Lung microvascular endothelial cell (primary cell): ENCODE measurements around the gene SCYGR3. TPM values are rescaled to one million over a fixed set of nuclear protein-coding genes. Genes with fewer than 3 reads are reported as not detected.

Experiments used
- DNase-seq, 2 donors: peaks; one replicate each; pipeline versions ENCODE4 v3.0.0 to v3.0.0-alpha.2; 2010; ENCODE audit warnings: low read depth in 2 of 2
- total RNA-seq: library from RNA; depleted of rRNA; stranded (reverse); fragments of >200 nt; gene quantifications from 2 replicates; pipeline ENCODE4 v1.2.1, GENCODE V29; 2014

The SCYGR3 gene, protein sequence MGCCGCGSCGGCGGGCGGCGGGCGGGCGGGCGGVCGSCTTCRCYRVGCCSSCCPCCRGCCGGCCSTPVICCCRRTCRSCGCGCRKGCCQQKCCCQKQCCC
- not detected in 2 replicates for total RNA-seq

DNA sequence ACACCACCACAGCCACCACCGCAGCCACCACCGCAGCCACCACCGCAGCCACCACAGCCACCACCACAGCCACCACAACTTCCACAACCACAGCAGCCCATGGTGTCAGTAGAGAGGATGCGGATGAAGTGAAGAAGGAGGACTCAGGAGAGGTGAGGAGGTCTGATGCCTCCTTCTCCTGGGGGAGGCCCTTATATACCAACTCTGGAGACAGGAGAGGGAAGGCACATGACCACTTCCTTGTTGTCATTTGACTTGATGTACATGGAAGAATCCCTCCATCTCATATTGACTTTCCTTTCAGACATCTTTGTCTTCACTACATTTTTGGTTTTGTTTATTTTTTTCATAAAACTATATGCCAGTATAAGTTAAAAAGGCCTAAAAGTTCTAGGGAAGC, at the start of gene SCYGR3:
TSS of gene SCYGR3 (minus strand) at position 101 of the 400 bp plus-strand sequence. CDS start at position 101, 0 bp downstream.
- DNase-seq, result no peak

DNA sequence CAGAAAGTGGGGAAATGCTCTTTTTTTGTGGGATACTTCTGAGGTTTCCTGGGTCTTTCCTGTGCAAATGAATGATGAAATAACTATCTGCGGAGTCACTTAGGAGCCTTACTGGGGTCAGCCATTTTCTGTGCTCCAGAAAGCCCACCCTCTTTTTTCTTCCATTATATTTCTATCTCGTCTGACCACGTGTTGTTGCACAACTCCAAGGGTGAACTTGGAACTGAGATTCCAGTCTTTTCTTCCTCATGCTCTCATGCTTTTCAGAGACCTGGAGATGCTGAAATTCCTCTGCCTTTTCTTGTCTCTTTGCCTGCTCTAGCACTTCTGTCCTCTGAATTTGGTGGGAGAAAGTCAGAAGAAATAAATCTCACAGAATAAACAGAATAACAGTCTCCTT, 47.2 kb upstream of the SCYGR3 start:
- DNase-seq, result no peak

DNA sequence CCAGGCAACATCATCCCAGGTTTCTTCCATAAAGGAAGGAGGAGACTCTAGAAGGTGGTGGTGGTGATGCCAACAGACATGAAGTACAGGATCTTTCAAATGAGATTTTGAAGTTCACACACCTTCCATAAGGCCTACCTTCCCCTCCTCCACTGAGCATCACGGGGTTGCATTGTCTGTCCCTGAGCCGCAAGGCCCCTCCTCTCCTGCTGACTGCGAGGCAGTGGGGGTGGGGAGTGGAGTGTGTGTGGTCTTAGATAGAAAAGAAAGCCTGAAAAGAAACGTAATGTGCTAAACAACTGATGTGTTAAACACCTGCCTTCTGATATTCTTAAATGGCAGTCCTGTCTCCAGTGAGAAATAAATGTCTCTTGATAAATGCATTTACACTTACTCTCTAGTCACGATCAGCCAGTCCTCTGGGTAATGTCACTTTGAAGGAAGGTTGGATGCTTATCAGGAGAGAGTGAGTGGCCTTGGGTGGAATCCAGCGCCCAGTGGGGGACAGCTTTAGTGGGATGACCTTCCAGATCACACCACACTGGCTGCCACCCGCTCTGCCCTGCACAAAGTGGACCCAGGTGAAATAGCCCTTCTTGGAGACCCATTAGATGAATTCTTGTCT, 46.5 kb upstream of the SCYGR3 start:
- no peak for DNase-seq

DNA sequence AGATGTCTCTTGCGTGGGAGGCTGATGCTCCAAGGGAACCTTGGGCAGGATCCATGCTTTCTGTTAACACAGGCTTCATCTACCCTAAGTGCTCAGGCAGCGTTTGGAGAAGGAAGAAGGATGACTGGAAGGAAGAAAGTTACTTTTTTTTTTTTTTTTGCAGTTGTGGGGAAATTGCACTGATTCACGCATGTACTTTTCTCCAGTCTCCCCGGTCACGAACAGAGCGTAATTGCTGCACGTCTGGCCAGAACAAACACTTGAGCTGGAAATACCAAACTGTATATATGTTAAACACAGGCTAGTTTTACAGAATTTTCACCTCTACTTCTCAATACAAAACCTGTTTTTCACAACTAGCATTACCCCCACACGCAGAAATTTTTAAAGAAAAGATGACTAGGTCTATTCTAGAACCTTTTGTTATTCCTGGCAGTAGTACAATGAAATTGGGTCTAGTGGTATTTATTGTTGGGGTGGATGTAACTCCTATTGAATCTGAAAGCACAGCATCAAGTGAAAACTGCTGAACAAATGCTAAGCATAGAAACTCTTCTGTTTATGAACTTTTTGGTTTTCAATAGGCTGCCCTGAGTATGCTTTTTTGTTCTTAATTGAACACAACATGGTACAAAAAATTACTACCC, 42.7 kb upstream of the SCYGR3 start:
- DNase-seq, result peak; percentile 9 to 29

- peak; percentile 13 to 84 for DNase-seq
Observed at GRCh38 chr2:227655454-227655853, 40.8 kb upstream of the SCYGR3 start.

GRCh38 chr2:227654426-227654825, 39.8 kb upstream of the SCYGR3 start:
- no peak for DNase-seq

DNA sequence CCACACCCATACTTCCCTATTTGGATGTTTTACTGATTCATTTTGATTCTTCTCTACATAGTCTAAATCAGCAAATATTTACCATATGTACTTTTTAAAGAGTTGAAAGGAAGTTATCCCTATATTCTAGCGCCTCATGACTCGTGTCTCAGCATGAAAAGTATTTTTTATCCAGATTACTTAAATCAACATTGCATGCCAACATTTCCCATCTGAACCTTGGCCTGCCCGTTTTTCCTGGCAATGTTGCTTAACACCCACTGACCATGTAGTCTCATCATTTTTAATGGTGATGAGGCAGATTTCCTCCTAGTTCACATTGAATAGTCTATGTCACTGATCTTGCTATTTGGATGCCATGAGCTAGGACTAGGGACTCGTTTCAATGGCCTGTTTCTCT, 38.8 kb upstream of the SCYGR3 start:
- DNase-seq, result no peak

- DNase-seq, result no peak
Observed at GRCh38 chr2:227643990-227644551, 29.4 kb upstream of the SCYGR3 start.

GRCh38 chr2:227642656-227643055, 28.0 kb upstream of the SCYGR3 start:
- no peak for DNase-seq

GRCh38 chr2:227634201-227634600, 19.6 kb upstream of the SCYGR3 start:
- no peak for DNase-seq

GRCh38 chr2:227632827-227633226, 18.2 kb upstream of the SCYGR3 start:
- no peak for DNase-seq

- DNase-seq, result no peak
Observed at GRCh38 chr2:227630322-227630721, 15.7 kb upstream of the SCYGR3 start.

DNA sequence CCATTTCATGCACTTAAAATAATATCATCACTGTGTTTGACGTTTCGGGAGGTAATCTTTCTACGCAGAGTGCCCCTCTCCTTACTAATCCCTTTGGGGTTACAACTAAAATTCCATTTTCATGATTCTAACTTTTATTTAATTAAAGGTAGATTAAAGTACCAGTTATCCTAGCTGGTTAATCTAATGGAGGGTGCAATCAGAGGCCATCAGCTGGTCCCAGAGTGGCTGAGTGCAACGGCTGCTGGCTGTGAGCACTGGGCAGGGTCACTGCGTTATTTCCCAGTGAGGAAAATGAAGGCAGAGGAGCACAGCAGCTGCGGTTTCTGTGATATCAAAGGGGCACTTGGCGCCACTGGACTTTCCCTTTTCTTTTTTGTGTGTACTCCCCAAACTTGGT, 14.8 kb upstream of the SCYGR3 start:
- DNase-seq, result no peak

GRCh38 chr2:227627769-227628168, 13.1 kb upstream of the SCYGR3 start:
- DNase-seq, result no peak

DNA sequence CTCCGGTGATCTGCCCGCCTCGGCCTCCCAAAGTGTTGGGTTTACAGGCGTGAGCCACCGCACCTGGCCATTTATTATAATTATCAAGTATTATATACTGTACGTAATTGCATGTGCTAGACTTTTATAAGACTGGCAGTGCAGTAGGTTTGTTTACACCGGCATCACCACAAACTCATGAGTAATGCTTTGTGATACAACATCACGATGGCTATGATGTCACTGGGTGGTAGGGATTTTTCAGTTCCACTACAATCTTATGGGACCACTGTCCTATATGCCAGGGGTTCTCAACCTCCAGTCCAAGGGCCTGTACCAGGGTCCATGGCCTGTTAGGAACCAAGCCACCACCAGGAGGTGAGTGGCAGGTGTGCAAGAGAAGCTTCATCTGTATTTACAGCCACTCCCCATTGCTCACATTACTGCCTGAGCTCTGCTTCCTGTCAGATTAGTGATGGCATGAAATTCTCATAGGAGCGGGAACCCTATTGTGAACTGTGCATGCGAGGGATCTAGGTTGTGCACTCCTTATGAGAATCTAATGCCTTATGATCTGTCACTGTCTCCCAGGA, 12.0 kb upstream of the SCYGR3 start:
- DNase-seq, result no peak

GRCh38 chr2:227625420-227625819, 10.8 kb upstream of the SCYGR3 start:
- no peak for DNase-seq

GRCh38 chr2:227623226-227623625, 8.6 kb upstream of the SCYGR3 start:
- peak in 1 of 2 donors; percentile 76 for DNase-seq

- DNase-seq, result peak; percentile 24 to 80
Observed at GRCh38 chr2:227617316-227618230, 2.9 kb upstream of the SCYGR3 start, which contains the start of gene SCYGR4. TSS of gene SCYGR4 (plus strand) at chr2:227617498. CDS start at chr2:227617498, 0 bp downstream.

DNA sequence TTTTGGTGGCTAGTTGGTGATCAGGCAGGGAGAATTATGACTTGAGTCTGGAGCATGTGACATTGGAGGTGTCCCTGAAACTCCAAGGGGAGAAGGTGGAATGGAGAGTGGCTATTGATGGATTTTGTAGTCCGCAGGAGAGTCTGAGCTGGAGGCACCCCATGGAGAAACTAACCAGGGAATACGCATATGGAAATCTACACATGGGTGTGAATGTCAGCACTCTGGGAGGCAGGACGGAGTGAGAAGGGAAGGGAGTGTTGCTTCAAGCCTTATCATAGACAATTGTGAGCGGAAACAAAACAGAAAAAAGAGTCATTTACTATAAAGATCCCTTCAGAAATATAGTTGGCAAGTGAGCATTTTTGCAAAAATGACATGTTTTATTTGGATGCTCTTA, 2.0 kb upstream of the SCYGR3 start:
- peak in 1 of 2 donors; percentile 4 for DNase-seq

- DNase-seq, result no peak
Observed at GRCh38 chr2:227615906-227616305, 1.3 kb upstream of the SCYGR3 start.

DNA sequence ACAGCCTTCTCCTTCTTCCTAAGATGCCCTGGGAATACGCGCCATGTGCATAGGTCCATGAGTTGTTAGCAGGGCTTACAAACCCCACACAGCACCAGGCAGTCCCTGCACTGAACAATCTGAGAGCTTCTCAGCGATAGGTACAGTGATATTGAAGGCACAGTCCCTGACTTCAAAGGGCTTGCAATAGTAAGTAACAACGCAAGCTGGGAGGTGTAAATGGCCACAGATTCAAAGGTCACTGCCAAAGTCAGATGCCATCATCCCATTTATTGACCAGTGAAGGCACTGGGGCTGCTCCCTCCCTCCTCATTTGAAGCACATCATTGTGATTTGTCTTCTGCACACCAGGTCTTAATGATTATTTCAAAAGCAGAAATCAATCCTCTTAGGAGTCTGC, 541 bp upstream of the SCYGR3 start:
- no peak for DNase-seq
